Myocyte (in vitro differentiated cells): ENCODE data around the gene TPCN2. TPM values are rescaled to one million over a fixed set of nuclear protein-coding genes. Genes with fewer than 3 reads are reported as not detected.
A peak's percentile ranks its signal among the peaks of the same experiment; 100 is the strongest.

ENCODE experiments used
- DNase-seq: peaks from one replicate; pipeline ENCODE4 v3.0.0-alpha.2; 2012; ENCODE audit warnings: low read depth
- total RNA-seq: library from RNA; depleted of rRNA; stranded (reverse); fragments of >200 nt; gene quantifications from 2 replicates; pipeline ENCODE4 v1.2.3, GENCODE V29; 2014

TPCN2 gene
- total RNA-seq, 1 donor from 2014 or later, result 1.8 TPM

- DNase-seq, result no peak
These were observed 43.5 kb downstream of the TPCN2 start for GRCh38 chr11:69092263-69092662.

- DNase-seq, result no peak
These were observed 44.4 kb downstream of the TPCN2 start for GRCh38 chr11:69093106-69093505.

GRCh38 chr11:69094111-69094914 lies 45.6 kb downstream of the TPCN2 start:
- no peak for DNase-seq

- DNase-seq, result no peak
These were observed 46.2 kb downstream of the TPCN2 start for GRCh38 chr11:69094915-69095290.

GRCh38 chr11:69095300-69095699 lies 46.6 kb downstream of the TPCN2 start:
- no peak for DNase-seq

GRCh38 chr11:69096473-69096872 lies 47.7 kb downstream of the TPCN2 start:
- no peak for DNase-seq

- no peak for DNase-seq
These were observed 48.5 kb downstream of the TPCN2 start for GRCh38 chr11:69097263-69097662.

GRCh38 chr11:69099180-69099579 lies 50.4 kb downstream of the TPCN2 start:
- DNase-seq, result peak; percentile 80

GRCh38 chr11:69100454-69101114 lies 51.9 kb downstream of the TPCN2 start:
- no peak for DNase-seq

GRCh38 chr11:69101115-69101791 lies 52.5 kb downstream of the TPCN2 start:
- DNase-seq, result peak; percentile 75

- DNase-seq, result no peak
These were observed 53.3 kb downstream of the TPCN2 start for GRCh38 chr11:69101792-69102695.

- DNase-seq, result no peak
These were observed 54.2 kb downstream of the TPCN2 start for GRCh38 chr11:69102732-69103615.

- DNase-seq, result no peak
These were observed 55.6 kb downstream of the TPCN2 start for GRCh38 chr11:69104212-69104855.

GRCh38 chr11:69104856-69105395 lies 56.2 kb downstream of the TPCN2 start:
- no peak for DNase-seq

- no peak for DNase-seq
These were observed 56.8 kb downstream of the TPCN2 start for GRCh38 chr11:69105461-69106030.

GRCh38 chr11:69106031-69106811 lies 57.5 kb downstream of the TPCN2 start:
- no peak for DNase-seq

GRCh38 chr11:69107413-69107812 lies 58.7 kb downstream of the TPCN2 start:
- no peak for DNase-seq

- no peak for DNase-seq
These were observed 59.3 kb downstream of the TPCN2 start for GRCh38 chr11:69108030-69108429.
